Vagina (tissue), 2 donors: ENCODE data around the gene SOX1.

ENCODE experiments used
- POLR2A ChIP-seq, 2 donors: fragments of 450-650 bp; IDR thresholded peaks; one replicate each; pipeline ENCODE4 v1.6.1; 2017; ENCODE audit warnings: antibody characterized with exemption in 2 of 2, mild to moderate bottlenecking in 2 of 2, moderate library complexity in 2 of 2
- POLR2AphosphoS5 ChIP-seq, 2 donors: sonication (generic); formaldehyde crosslinking; IDR thresholded peaks; one replicate each; pipeline ENCODE4 v1.9.0; 2017; ENCODE audit warnings: antibody characterized with exemption in 2 of 2, mild to moderate bottlenecking in 2 of 2, low read depth in 1 of 2; ENCODE audit not compliant: insufficient read depth in 1 of 2
- TF ChIP-seq, protein P1 (sequence below), 3 experiments: fragments of 450-650 bp in 2 of 3; fragments of 200-600 bp in 1 of 3; sonication (generic) in 1 of 3; IDR thresholded peaks; one replicate each; pipeline ENCODE4 v1.5.1; 2017 to 2019; ENCODE audit warnings: antibody characterized with exemption in 3 of 3, mild to moderate bottlenecking in 2 of 3, moderate library complexity in 2 of 3

DNA sequence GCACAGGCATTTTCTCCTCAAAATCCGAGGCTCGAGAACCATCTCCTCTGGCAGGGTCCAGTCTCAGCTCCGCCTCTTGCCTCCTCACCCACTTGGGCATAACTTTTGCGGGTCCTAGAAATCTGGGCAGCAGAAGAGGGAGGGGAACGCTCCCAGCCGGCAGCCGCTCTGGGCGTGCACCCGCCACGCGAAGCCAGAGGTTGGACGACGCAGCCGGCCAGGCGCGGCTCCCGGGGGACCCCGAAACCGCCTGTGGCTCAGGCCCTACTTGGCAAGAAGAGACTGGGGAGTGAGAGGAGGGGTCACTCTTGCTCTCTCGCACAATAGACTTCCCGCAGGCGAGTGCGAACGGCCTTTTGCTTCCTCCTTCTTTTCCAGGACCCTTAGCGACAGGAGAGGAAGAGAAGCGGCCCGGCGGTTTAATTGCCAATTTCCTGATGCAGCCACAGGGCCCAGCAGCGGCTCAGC lies 6.0 kb upstream of the SOX1 start:
- TF ChIP-seq POLR2A (IDR thresholded peaks at IDR 0.05) (no peak), POLR2AphosphoS5 (IDR thresholded peaks at IDR 0.05; ENCODE audit: insufficient read depth in 1 of 2, low read depth in 1 of 2) (no peak)
- TF ChIP-seq, protein P1, sequence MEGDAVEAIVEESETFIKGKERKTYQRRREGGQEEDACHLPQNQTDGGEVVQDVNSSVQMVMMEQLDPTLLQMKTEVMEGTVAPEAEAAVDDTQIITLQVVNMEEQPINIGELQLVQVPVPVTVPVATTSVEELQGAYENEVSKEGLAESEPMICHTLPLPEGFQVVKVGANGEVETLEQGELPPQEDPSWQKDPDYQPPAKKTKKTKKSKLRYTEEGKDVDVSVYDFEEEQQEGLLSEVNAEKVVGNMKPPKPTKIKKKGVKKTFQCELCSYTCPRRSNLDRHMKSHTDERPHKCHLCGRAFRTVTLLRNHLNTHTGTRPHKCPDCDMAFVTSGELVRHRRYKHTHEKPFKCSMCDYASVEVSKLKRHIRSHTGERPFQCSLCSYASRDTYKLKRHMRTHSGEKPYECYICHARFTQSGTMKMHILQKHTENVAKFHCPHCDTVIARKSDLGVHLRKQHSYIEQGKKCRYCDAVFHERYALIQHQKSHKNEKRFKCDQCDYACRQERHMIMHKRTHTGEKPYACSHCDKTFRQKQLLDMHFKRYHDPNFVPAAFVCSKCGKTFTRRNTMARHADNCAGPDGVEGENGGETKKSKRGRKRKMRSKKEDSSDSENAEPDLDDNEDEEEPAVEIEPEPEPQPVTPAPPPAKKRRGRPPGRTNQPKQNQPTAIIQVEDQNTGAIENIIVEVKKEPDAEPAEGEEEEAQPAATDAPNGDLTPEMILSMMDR (IDR thresholded peaks at IDR 0.05): no peak
